ENCODE results near the gene STEAP1B.

DNA sequence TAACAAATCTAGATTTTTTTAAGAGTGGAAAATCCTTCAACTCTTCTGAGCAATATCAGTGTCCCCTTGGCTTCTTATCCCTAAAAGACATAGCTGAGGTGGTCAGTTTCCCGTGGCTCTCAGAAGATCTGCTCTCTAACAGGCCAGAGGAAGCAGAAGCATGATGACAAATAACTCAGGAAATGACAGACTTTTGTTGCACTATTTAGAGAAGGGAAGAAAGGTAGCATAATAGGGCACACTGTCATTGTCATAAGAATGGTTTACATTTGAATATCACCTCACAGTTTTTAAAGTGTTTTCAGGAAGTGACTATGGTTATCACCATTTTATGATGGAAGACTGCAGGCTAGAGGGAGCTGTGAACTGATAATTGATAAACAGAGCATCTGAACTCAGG lies 109.5 kb downstream of the STEAP1B start:
- TF ChIP-seq, protein P1, sequence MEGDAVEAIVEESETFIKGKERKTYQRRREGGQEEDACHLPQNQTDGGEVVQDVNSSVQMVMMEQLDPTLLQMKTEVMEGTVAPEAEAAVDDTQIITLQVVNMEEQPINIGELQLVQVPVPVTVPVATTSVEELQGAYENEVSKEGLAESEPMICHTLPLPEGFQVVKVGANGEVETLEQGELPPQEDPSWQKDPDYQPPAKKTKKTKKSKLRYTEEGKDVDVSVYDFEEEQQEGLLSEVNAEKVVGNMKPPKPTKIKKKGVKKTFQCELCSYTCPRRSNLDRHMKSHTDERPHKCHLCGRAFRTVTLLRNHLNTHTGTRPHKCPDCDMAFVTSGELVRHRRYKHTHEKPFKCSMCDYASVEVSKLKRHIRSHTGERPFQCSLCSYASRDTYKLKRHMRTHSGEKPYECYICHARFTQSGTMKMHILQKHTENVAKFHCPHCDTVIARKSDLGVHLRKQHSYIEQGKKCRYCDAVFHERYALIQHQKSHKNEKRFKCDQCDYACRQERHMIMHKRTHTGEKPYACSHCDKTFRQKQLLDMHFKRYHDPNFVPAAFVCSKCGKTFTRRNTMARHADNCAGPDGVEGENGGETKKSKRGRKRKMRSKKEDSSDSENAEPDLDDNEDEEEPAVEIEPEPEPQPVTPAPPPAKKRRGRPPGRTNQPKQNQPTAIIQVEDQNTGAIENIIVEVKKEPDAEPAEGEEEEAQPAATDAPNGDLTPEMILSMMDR (IDR thresholded peaks at IDR 0.05) = no peak
- no peak for TF ChIP-seq POLR2A (IDR thresholded peaks at IDR 0.05)
